Activated B cell treated with CpG ODN at 0.5 μM for 24 hours (primary cell): Measurements from ENCODE around the gene OR8K5. TPM values are rescaled to one million over a fixed set of nuclear protein-coding genes. Genes with fewer than 3 reads are reported as not detected.
"Not testable (repeated sequence)": the region's sequence is repeated elsewhere in the genome, so short reads cannot be mapped to it uniquely, and the experiment has no call there.

Experiments
- ATAC-seq: fragments of 200-7000 bp; cut with Tn5 transposase; one replicate; pipeline ENCODE4 v1.10.0; 2021; ENCODE audit warnings: low read depth, mild to moderate bottlenecking, moderate library complexity
- CTCF ChIA-PET: fragments of 350-600 bp; sonication (Branson Sonifier 250); formaldehyde crosslinking; loops from one replicate; lab custom pipeline; 2021; ENCODE audit warnings: antibody characterized with exemption; lab: Charles Lee
- POLR2A ChIA-PET: fragments of 350-600 bp; sonication (Branson Sonifier 250); formaldehyde crosslinking; loops from one replicate; lab custom pipeline; 2021; ENCODE audit warnings: antibody characterized with exemption; lab: Charles Lee
- DNase-seq: peaks from one replicate; pipeline ENCODE4 v3.0.0; 2022
- H3K27ac Mint-ChIP-seq: one replicate; pipeline ENCODE4 v1.8.0; 2020; ENCODE audit warnings: mixed read lengths
- H3K27me3 Mint-ChIP-seq: one replicate; pipeline ENCODE4 v1.8.0; 2021; ENCODE audit warnings: mixed read lengths
- H3K36me3 Mint-ChIP-seq: one replicate; pipeline ENCODE4 v1.8.0; 2021; ENCODE audit warnings: low read depth, mixed read lengths
- H3K4me1 Mint-ChIP-seq: one replicate; pipeline ENCODE4 v1.8.0; 2021; ENCODE audit warnings: mixed read lengths
- H3K4me3 Mint-ChIP-seq: one replicate; pipeline ENCODE4 v1.8.0; 2020; ENCODE audit warnings: mild to moderate bottlenecking, mixed read lengths
- H3K9me3 Mint-ChIP-seq: one replicate; pipeline ENCODE4 v1.8.0; 2020; ENCODE audit warnings: mixed read lengths
- CTCF ChIP-seq: fragments of 200-600 bp; IDR thresholded peaks from one replicate; pipeline ENCODE4 v1.8.0; 2022; ENCODE audit warnings: antibody characterized with exemption, mild to moderate bottlenecking
- intact Hi-C: fragments of 100-400 bp; cut with micrococcal nuclease; formaldehyde crosslinking; loops from one replicate; pipeline ENCODE4 v1.15.1; 2024
- total RNA-seq: library from RNA; stranded (reverse); gene quantifications from 2 replicates; pipeline ENCODE4 v1.2.3, GENCODE V29; 2022

Gene OR8K5
- total RNA-seq, 1 donor from 2014 or later, result not detected

DNA sequence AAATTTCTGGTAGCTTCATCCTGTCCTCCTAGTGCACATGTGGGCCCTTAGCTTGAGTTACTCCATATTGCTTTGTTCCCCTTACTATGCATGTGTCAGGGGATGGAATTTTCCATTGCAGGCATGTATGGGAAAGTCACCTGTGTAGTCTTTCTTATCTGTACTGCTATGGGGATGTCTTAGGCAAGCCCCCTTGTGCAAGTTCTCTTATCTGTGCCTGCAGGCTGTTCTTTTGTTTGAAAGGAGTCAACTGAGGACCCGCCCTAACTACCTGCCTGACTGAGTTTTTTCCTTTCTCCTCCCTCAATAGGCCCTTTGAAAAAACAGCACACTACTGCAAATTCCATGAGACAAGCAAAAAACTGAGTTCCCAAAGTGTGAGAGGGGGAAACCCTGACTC lies 8.7 kb downstream of the OR8K5 start:
- Mint-ChIP-seq H3K36me3 (no peaks in the 10 kb centered on the region), H3K4me1 (no peaks in the 10 kb centered on the region), H3K27ac (no peak overlapping the region), H3K9me3 (peaks cover 20% of the 10 kb centered on the region), H3K4me3 (no peak overlapping the region), H3K27me3 (no peaks in the 10 kb centered on the region)
- DNase-seq (no peak), ATAC-seq (no peak)
- no peak for TF ChIP-seq CTCF
- ChIA-PET POLR2A (no interaction called here), CTCF (no interaction called here)
- intact Hi-C loops, result no loop called here

GRCh38 chr11:56143681-56144080 lies 16.4 kb downstream of the OR8K5 start:
- H3K4me1 Mint-ChIP-seq, ATAC-seq, H3K36me3 Mint-ChIP-seq, H3K4me3 Mint-ChIP-seq, DNase-seq, H3K27me3 Mint-ChIP-seq, POLR2A ChIA-PET, CTCF ChIA-PET, H3K27ac Mint-ChIP-seq, intact Hi-C loops, H3K9me3 Mint-ChIP-seq: not testable (repeated sequence)

DNA sequence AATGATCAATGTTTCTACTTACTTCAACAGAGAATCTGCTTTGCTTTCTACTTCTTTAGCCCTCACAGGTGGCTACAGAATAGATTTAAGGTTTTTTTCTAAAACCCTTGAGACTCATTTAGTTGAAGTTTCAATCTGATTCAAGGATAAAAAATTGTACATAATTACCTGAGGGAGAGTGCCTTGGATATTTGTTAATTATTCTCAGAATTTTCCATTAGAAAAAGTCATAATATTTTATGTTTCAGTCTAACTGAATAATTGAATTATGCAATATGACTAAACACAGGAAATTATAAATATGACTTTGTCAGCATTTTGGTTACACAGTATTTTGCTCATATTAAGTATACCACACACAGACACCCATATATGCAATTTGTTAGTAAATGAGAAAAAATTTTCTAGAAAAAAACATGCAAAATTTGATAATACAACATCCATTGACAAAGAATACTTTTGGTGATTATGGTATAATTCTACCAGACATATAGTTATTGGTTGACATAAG lies 19.9 kb downstream of the OR8K5 start, which contains the start of gene OR8J3:
Gene OR8J3 (minus strand): TSS at position 51 of the 511 bp plus-strand sequence. CDS start 2,483 bp downstream, outside the sequence.
- H3K9me3 Mint-ChIP-seq, result peaks cover 12% of the 10 kb centered on the region
- DNase-seq (no peak), ATAC-seq (no peak)
- TF ChIP-seq CTCF, result no peak
- H3K27me3 Mint-ChIP-seq, result no peaks in the 10 kb centered on the region
- no peak within 1 kb of the TSS for H3K27ac Mint-ChIP-seq
- no peak within 1 kb of the TSS for H3K4me3 Mint-ChIP-seq
- CTCF ChIA-PET, result no interaction called here
- no peaks in the 10 kb centered on the region for H3K36me3 Mint-ChIP-seq
- POLR2A ChIA-PET, result no interaction called here
- H3K4me1 Mint-ChIP-seq, result no peaks in the 10 kb centered on the region
- intact Hi-C loops, result no loop called here

DNA sequence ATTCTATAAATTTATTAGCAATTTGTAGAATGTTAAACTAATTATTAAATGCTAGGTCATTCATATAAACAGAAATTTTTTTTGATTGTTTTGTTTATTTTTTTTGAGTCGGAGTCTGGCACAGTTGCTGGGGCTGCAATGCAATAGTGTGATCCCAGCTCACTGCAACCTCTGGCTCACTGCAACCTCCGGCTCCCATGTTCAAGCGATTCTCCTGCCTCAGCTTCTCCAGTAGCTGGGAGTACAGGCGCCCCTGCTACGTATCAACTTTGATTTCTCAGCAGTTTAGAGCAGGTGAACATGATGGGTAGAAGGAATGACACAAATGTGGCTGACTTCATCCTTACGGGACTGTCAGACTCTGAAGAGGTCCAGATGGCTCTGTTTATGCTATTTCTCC lies 38.0 kb downstream of the OR8K5 start, which contains the start of gene OR8H3:
Gene OR8H3 (plus strand): TSS at position 301 of the 400 bp plus-strand sequence. CDS start 0 bp downstream, at position 301.
- intact Hi-C loops, result no loop called here
- no peak for TF ChIP-seq CTCF
- no peaks in the 10 kb centered on the region for H3K27me3 Mint-ChIP-seq
- H3K36me3 Mint-ChIP-seq, result no peaks in the 10 kb centered on the region
- H3K27ac Mint-ChIP-seq, result no peak within 1 kb of the TSS
- ATAC-seq, result no peak
- H3K4me1 Mint-ChIP-seq, result no peaks in the 10 kb centered on the region
- no peak for DNase-seq
- no peak within 1 kb of the TSS for H3K4me3 Mint-ChIP-seq
- POLR2A ChIA-PET, result no interaction called here
- CTCF ChIA-PET, result no interaction called here
- H3K9me3 Mint-ChIP-seq, result peaks cover 4% of the 10 kb centered on the region

Other genes starting within 250 kb of the OR8K5 start
- gene OR5W2, start 245.7 kb downstream of the OR8K5 start, total RNA-seq, result not detected in 2 replicates
- not detected in 2 replicates for gene OR5I1, start 223.9 kb downstream of the OR8K5 start, total RNA-seq
- not detected in 2 replicates for gene OR10AG1, start 190.4 kb downstream of the OR8K5 start, total RNA-seq
- gene OR5F1, start 165.7 kb downstream of the OR8K5 start, total RNA-seq, result not detected in 2 replicates
- gene OR5AS1, start 132.7 kb downstream of the OR8K5 start, total RNA-seq, result not detected in 2 replicates
- gene OR8I2, start 67.0 kb downstream of the OR8K5 start, total RNA-seq, result not detected in 2 replicates
- gene OR8H2, start 56.6 kb downstream of the OR8K5 start, total RNA-seq, result not detected in 2 replicates
- gene OR8H3, start 37.9 kb downstream of the OR8K5 start, total RNA-seq, result not detected in 2 replicates
- not detected in 2 replicates for gene OR8J3, start 20.1 kb downstream of the OR8K5 start, total RNA-seq
- not detected in 2 replicates for gene OR5J2, start 16.3 kb upstream of the OR8K5 start, total RNA-seq
- not detected in 2 replicates for gene OR5T2, start 73.9 kb upstream of the OR8K5 start, total RNA-seq
- not detected in 2 replicates for gene OR5T3, start 91.9 kb upstream of the OR8K5 start, total RNA-seq
- gene OR5T1, start 113.8 kb upstream of the OR8K5 start, total RNA-seq, result not detected in 2 replicates
- gene OR8H1, start 131.9 kb upstream of the OR8K5 start, total RNA-seq, result not detected in 2 replicates
- not detected in 2 replicates for gene OR8K3, start 154.8 kb upstream of the OR8K5 start, total RNA-seq
- not detected in 2 replicates for gene OR8K1, start 185.7 kb upstream of the OR8K5 start, total RNA-seq
- gene OR8J1, start 194.0 kb upstream of the OR8K5 start, total RNA-seq, result not detected in 2 replicates
- gene OR8U1, start 215.3 kb upstream of the OR8K5 start, total RNA-seq, result not detected in 2 replicates